Lower leg skin (tissue), 3 donors: ENCODE measurements around the gene FKBP11.

Experiments used
- POLR2A ChIP-seq, 2 donors: fragments of 450-650 bp; IDR thresholded peaks; one replicate each; pipeline ENCODE4 v1.6.1; 2016 to 2017; ENCODE audit warnings: antibody characterized with exemption in 2 of 2, mild to moderate bottlenecking in 1 of 2, moderate library complexity in 1 of 2
- TF ChIP-seq, protein P1 (sequence below), 3 donors: fragments of 450-650 bp; IDR thresholded peaks; one replicate each; pipeline ENCODE4 v1.5.1; 2016; ENCODE audit warnings: antibody characterized with exemption in 3 of 3, mild to moderate bottlenecking in 3 of 3, moderate library complexity in 2 of 3

DNA sequence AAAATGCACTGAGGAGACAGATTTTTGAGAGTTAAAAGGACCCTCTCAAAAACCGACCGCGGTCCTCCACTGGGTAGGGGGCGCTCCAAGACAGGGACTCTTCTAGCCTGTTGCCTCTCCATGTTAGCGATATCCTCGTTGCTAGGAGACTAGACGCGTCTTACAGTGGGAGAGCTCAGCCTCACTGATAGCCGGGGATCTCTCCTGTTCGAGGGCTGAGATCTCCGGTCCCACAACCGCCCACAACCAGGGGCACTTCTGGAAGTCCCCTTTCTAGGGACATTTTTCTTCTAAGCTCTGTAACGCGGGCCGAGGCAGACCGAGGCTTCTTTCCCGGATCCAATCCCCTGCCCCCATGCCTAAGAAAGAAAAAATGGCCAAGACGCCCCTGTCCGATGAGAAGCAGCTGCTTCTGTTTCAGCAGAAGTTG is 21.3 kb downstream of the FKBP11 start:
- TF ChIP-seq, protein P1, sequence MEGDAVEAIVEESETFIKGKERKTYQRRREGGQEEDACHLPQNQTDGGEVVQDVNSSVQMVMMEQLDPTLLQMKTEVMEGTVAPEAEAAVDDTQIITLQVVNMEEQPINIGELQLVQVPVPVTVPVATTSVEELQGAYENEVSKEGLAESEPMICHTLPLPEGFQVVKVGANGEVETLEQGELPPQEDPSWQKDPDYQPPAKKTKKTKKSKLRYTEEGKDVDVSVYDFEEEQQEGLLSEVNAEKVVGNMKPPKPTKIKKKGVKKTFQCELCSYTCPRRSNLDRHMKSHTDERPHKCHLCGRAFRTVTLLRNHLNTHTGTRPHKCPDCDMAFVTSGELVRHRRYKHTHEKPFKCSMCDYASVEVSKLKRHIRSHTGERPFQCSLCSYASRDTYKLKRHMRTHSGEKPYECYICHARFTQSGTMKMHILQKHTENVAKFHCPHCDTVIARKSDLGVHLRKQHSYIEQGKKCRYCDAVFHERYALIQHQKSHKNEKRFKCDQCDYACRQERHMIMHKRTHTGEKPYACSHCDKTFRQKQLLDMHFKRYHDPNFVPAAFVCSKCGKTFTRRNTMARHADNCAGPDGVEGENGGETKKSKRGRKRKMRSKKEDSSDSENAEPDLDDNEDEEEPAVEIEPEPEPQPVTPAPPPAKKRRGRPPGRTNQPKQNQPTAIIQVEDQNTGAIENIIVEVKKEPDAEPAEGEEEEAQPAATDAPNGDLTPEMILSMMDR (IDR thresholded peaks at IDR 0.05): no peak
- no peak for TF ChIP-seq POLR2A (IDR thresholded peaks at IDR 0.05)
